SK-N-SH (cell line): ENCODE measurements around the gene ANK3. TPM values are rescaled to one million over a fixed set of nuclear protein-coding genes. Genes with fewer than 3 reads are reported as not detected.

ENCODE experiments used
- CTCF ChIA-PET: fragments of 300-600, 350-600 bp; formaldehyde crosslinking; extraction: SDS; loops from one replicate; lab custom pipeline; 2021; lab: Yijun Ruan, JAX
- POLR2A ChIA-PET: fragments of 350-600 bp; sonication (Branson Sonifier 250); formaldehyde crosslinking; extraction: SDS; loops from one replicate; lab custom pipeline; 2020; ENCODE audit warnings: antibody characterized with exemption, inconsistent platforms; lab: Yijun Ruan, JAX
- DNase-seq: peaks from one replicate; pipeline ENCODE4 v3.0.0; 2012
- H2AFZ ChIP-seq: fragments of 200-600 bp; sonication (generic); 2 replicates; pipeline ENCODE4 v1.8.1; 2016; ENCODE audit warnings: antibody characterized with exemption, mild to moderate bottlenecking, low read depth
- H3F3A ChIP-seq: fragments of 200-600 bp; sonication (generic); replicated peaks from 2 replicates; pipeline ENCODE3; 2016; ENCODE audit warnings: antibody characterized with exemption, mild to moderate bottlenecking; ENCODE audit not compliant: insufficient read depth
- H3K27ac ChIP-seq, 2 experiments: fragments of 200-500 bp in 1 of 2; fragments of 200-600 bp in 1 of 2; sonication (Bioruptor generic) in 1 of 2; sonication (generic), shearing (Covaris generic) in 1 of 2; 2 replicates each; pipeline versions ENCODE4 v1.5.1 to v1.6.1; 2014 to 2016; ENCODE audit warnings: low read depth in 2 of 2, inconsistent platforms in 1 of 2, low read length in 1 of 2, mild to moderate bottlenecking in 1 of 2, mixed read lengths in 1 of 2
- H3K27me3 ChIP-seq: fragments of 200-600 bp; sonication (generic), shearing (Covaris generic); 2 replicates; pipeline ENCODE4 v1.6.1; 2016; ENCODE audit warnings: mixed run types; ENCODE audit not compliant: insufficient read depth
- H3K36me3 ChIP-seq, 2 experiments: fragments of 200-500 bp in 1 of 2; fragments of 200-600 bp in 1 of 2; sonication (Bioruptor generic) in 1 of 2; sonication (generic) in 1 of 2; replicated peaks in 1 of 2; 2 replicates each; pipeline versions ENCODE3 to v1.5.1; 2014 to 2016; ENCODE audit warnings: low read length in 1 of 2, mild to moderate bottlenecking in 1 of 2; ENCODE audit not compliant: insufficient read depth in 2 of 2, control insufficient read depth in 1 of 2
- H3K4me1 ChIP-seq, 2 experiments: fragments of 200-500 bp in 1 of 2; fragments of 200-600 bp in 1 of 2; sonication (Bioruptor generic) in 1 of 2; sonication (generic), shearing (Covaris generic) in 1 of 2; 2 replicates each; pipeline versions ENCODE4 v1.5.1 to v1.6.1; 2014 to 2016; ENCODE audit warnings: low read depth in 1 of 2, low read length in 1 of 2, mixed run types in 1 of 2; ENCODE audit not compliant: insufficient read depth in 2 of 2, control insufficient read depth in 1 of 2
- H3K4me2 ChIP-seq: fragments of 200-600 bp; sonication (generic), shearing (Covaris generic); 2 replicates; pipeline ENCODE4 v1.6.1; 2017; ENCODE audit warnings: mixed run types
- H3K4me3 ChIP-seq, 2 experiments: fragments of 200-500 bp in 1 of 2; fragments of 200-600 bp in 1 of 2; sonication (Bioruptor generic) in 1 of 2; sonication (generic), shearing (Covaris generic) in 1 of 2; 2 replicates each; pipeline versions ENCODE4 v1.5.1 to v1.8.1; 2014 to 2016; ENCODE audit warnings: low read depth in 2 of 2, inconsistent platforms in 1 of 2, low read length in 1 of 2, mild to moderate bottlenecking in 1 of 2, mixed read lengths in 1 of 2, moderate library complexity in 1 of 2
- H3K79me2 ChIP-seq: fragments of 200-600 bp; sonication (generic); 2 replicates; pipeline ENCODE4 v1.8.1; 2017; ENCODE audit warnings: mild to moderate bottlenecking; ENCODE audit not compliant: insufficient read depth
- H3K9ac ChIP-seq: fragments of 200-600 bp; sonication (generic); 2 replicates; pipeline ENCODE4 v1.6.1; 2017; ENCODE audit warnings: mixed run types
- H3K9me2 ChIP-seq: fragments of 200-600 bp; sonication (generic); 2 replicates; pipeline ENCODE4 v1.6.1; 2017; ENCODE audit warnings: mixed run types
- H3K9me3 ChIP-seq: fragments of 200-600 bp; sonication (generic); 2 replicates; pipeline ENCODE4 v1.6.1; 2017; ENCODE audit warnings: mixed run types, mild to moderate bottlenecking, moderate library complexity
- H4K20me1 ChIP-seq: fragments of 200-600 bp; sonication (generic); 2 replicates; pipeline ENCODE4 v1.6.1; 2017; ENCODE audit warnings: mild to moderate bottlenecking, mixed run types; ENCODE audit not compliant: insufficient read depth
- CHD2 ChIP-seq: fragments of 150-350 bp; IDR thresholded peaks from 2 replicates; pipeline ENCODE4 v1.6.1; 2018; ENCODE audit warnings: low read length; ENCODE audit not compliant: partially characterized antibody
- EP300 ChIP-seq, 2 experiments: IDR thresholded peaks; 2 replicates each; pipeline versions ENCODE4 v1.4.0 to v1.6.1; 2012; ENCODE audit warnings: borderline replicate concordance in 1 of 2, low read depth in 1 of 2, low read length in 1 of 2
- FOXJ3 ChIP-seq: sonication (generic); formaldehyde crosslinking; IDR thresholded peaks from 2 replicates; pipeline ENCODE4 v1.5.1; 2020; ENCODE audit warnings: mild to moderate bottlenecking, missing genetic modification reagents
- GABPA ChIP-seq: IDR thresholded peaks from 2 replicates; pipeline ENCODE4 v1.4.0; 2012; ENCODE audit warnings: low read depth, mild to moderate bottlenecking
- GATA2 ChIP-seq: sonication (generic); formaldehyde crosslinking; IDR thresholded peaks from 2 replicates; pipeline ENCODE4 v1.5.0; 2020; ENCODE audit warnings: mild to moderate bottlenecking, missing genetic modification reagents
- JUND ChIP-seq: IDR thresholded peaks from 2 replicates; pipeline ENCODE4 v1.4.0; 2012
- POLR2AphosphoS5 ChIP-seq: IDR thresholded peaks from 2 replicates; pipeline ENCODE4 v1.6.1; 2012; ENCODE audit warnings: low read depth, low read length
- RAD21 ChIP-seq: IDR thresholded peaks from 2 replicates; pipeline ENCODE4 v1.6.1; 2012; ENCODE audit warnings: mild to moderate bottlenecking, low read length
- RFX5 ChIP-seq: IDR thresholded peaks from 2 replicates; pipeline ENCODE4 v1.6.1; 2012; ENCODE audit warnings: mild to moderate bottlenecking, improper control_type of control experiment, low read length
- RXRA ChIP-seq: IDR thresholded peaks from 2 replicates; pipeline ENCODE4 v1.4.0; 2012; ENCODE audit warnings: low read depth, mild to moderate bottlenecking, borderline replicate concordance
- SIN3A ChIP-seq: IDR thresholded peaks from 2 replicates; pipeline ENCODE4 v1.6.1; 2012; ENCODE audit warnings: low read depth, mild to moderate bottlenecking, low read length, moderate library complexity, borderline replicate concordance
- TAF1 ChIP-seq: IDR thresholded peaks from 2 replicates; pipeline ENCODE4 v1.6.1; 2012; ENCODE audit warnings: low read depth, mild to moderate bottlenecking, low read length, moderate library complexity, borderline replicate concordance
- TEAD4 ChIP-seq: IDR thresholded peaks from 2 replicates; pipeline ENCODE4 v1.4.0; 2012; ENCODE audit warnings: mild to moderate bottlenecking, borderline replicate concordance; ENCODE audit not compliant: insufficient read depth
- YY1 ChIP-seq: IDR thresholded peaks from 2 replicates; pipeline ENCODE4 v1.4.0; 2012; ENCODE audit warnings: low read depth, mild to moderate bottlenecking
- WGBS: methylation state at CpG from one replicate; pipeline ENCODE4 v1.1.6; 2017; ENCODE audit warnings: low lambda C conversion rate; 5-methylcytosine and 5-hydroxymethylcytosine counted together
- polyA plus RNA-seq, 3 experiments: library from polyadenylated mRNA; depleted of rRNA; stranded (reverse); fragments of >200 nt; gene quantifications; 2 replicates each; pipeline ENCODE4 v1.2.3, GENCODE V29; 2012
- TF ChIP-seq, protein P1 (sequence below): fragments of 150-350 bp; IDR thresholded peaks from 2 replicates; pipeline ENCODE4 v1.6.1; 2017; ENCODE audit warnings: antibody characterized with exemption, low read length, low read depth, borderline replicate concordance
- TF ChIP-seq, protein P2 (sequence below): IDR thresholded peaks from 2 replicates; pipeline ENCODE4 v1.4.0; 2012; ENCODE audit warnings: low read depth, borderline replicate concordance
- TF ChIP-seq, protein P3 (sequence below): fragments of 200-600 bp; sonication (generic); IDR thresholded peaks from 2 replicates; pipeline ENCODE4 v1.6.1; 2017; ENCODE audit warnings: antibody characterized with exemption, mild to moderate bottlenecking, moderate library complexity
- TF ChIP-seq, protein P4 (sequence below): IDR thresholded peaks from 2 replicates; pipeline ENCODE4 v1.6.1; 2012; ENCODE audit warnings: mild to moderate bottlenecking, low read depth, low read length, moderate library complexity
- TF ChIP-seq, protein P5 (sequence below): IDR thresholded peaks from 2 replicates; pipeline ENCODE4 v1.4.0; 2012; ENCODE audit warnings: low read depth

ANK3 gene
- polyA plus RNA-seq, 1 of the 3 experiments (the other 2 are of a cell fraction) = 10.0 TPM

DNA sequence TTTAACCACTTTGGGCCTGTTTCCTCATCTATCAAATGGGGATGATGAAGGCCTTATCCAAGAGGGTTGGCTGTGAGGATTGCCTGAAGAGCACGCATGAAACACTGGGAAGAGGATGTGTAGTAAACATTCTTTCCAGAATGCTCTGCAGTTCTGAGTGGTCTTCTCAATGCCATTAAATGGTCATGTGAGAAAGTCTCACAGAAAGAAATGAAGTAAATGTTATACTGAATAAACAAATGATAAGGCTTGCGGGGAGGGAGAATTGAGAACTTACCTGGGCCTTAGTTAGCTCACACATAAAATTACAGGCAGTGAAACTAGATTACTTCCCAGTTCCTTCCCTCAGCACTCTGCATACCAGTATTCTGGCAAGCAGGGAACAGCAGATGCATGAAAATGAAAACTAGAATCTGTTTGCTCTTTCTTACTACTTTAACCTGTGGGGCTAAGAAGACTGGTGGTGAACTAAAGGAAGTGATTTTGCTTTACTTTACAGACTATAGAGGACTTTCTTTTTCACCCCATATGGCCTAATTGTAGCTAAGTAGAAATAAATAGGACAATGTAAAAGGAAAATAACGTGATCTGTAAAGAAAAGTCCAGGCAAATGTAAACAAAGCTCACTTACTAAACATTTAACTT, 348.1 kb downstream of the ANK3 start:
- Histone ChIP-seq H3K4me1 (no peaks in the 10 kb centered on the region), H3K36me3 (peaks cover 0 to 5% of the 10 kb centered on the region in 2 experiments), H2AFZ (no peak overlapping the region), H3K27me3 (no peaks in the 10 kb centered on the region), H3F3A (no peaks in the 10 kb centered on the region), H3K9ac (no peak overlapping the region), H3K4me2 (no peak overlapping the region), H3K9me3 (no peaks in the 10 kb centered on the region), H3K9me2 (no peaks in the 10 kb centered on the region), H4K20me1 (no peaks in the 10 kb centered on the region), H3K79me2 (no peaks in the 10 kb centered on the region), H3K27ac (no peak overlapping the region), H3K4me3 (no peak overlapping the region)
- no peak for DNase-seq
- no peak for TF ChIP-seq RFX5
- no peak for TF ChIP-seq EP300 (IDR thresholded peaks at IDR 0.05; ENCODE audit: borderline replicate concordance in 1 of 2, low read depth in 1 of 2, low read length in 1 of 2)
- TF ChIP-seq, protein P1, sequence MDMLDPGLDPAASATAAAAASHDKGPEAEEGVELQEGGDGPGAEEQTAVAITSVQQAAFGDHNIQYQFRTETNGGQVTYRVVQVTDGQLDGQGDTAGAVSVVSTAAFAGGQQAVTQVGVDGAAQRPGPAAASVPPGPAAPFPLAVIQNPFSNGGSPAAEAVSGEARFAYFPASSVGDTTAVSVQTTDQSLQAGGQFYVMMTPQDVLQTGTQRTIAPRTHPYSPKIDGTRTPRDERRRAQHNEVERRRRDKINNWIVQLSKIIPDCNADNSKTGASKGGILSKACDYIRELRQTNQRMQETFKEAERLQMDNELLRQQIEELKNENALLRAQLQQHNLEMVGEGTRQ = no peak
- TF ChIP-seq, protein P2, sequence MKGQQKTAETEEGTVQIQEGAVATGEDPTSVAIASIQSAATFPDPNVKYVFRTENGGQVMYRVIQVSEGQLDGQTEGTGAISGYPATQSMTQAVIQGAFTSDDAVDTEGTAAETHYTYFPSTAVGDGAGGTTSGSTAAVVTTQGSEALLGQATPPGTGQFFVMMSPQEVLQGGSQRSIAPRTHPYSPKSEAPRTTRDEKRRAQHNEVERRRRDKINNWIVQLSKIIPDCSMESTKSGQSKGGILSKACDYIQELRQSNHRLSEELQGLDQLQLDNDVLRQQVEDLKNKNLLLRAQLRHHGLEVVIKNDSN = no peak
- no peak for TF ChIP-seq TAF1
- no peak for TF ChIP-seq JUND
- TF ChIP-seq, protein P3, sequence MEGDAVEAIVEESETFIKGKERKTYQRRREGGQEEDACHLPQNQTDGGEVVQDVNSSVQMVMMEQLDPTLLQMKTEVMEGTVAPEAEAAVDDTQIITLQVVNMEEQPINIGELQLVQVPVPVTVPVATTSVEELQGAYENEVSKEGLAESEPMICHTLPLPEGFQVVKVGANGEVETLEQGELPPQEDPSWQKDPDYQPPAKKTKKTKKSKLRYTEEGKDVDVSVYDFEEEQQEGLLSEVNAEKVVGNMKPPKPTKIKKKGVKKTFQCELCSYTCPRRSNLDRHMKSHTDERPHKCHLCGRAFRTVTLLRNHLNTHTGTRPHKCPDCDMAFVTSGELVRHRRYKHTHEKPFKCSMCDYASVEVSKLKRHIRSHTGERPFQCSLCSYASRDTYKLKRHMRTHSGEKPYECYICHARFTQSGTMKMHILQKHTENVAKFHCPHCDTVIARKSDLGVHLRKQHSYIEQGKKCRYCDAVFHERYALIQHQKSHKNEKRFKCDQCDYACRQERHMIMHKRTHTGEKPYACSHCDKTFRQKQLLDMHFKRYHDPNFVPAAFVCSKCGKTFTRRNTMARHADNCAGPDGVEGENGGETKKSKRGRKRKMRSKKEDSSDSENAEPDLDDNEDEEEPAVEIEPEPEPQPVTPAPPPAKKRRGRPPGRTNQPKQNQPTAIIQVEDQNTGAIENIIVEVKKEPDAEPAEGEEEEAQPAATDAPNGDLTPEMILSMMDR = no peak
- TF ChIP-seq RAD21 = no peak
- no peak for TF ChIP-seq YY1
- no peak for TF ChIP-seq POLR2AphosphoS5
- TF ChIP-seq CHD2 = no peak
- no peak for TF ChIP-seq RXRA
- no peak for TF ChIP-seq SIN3A
- TF ChIP-seq TEAD4 = no peak
- TF ChIP-seq GABPA = no peak
- no peak for TF ChIP-seq GATA2 (CRISPR knock-in tag)
- TF ChIP-seq, protein P4, sequence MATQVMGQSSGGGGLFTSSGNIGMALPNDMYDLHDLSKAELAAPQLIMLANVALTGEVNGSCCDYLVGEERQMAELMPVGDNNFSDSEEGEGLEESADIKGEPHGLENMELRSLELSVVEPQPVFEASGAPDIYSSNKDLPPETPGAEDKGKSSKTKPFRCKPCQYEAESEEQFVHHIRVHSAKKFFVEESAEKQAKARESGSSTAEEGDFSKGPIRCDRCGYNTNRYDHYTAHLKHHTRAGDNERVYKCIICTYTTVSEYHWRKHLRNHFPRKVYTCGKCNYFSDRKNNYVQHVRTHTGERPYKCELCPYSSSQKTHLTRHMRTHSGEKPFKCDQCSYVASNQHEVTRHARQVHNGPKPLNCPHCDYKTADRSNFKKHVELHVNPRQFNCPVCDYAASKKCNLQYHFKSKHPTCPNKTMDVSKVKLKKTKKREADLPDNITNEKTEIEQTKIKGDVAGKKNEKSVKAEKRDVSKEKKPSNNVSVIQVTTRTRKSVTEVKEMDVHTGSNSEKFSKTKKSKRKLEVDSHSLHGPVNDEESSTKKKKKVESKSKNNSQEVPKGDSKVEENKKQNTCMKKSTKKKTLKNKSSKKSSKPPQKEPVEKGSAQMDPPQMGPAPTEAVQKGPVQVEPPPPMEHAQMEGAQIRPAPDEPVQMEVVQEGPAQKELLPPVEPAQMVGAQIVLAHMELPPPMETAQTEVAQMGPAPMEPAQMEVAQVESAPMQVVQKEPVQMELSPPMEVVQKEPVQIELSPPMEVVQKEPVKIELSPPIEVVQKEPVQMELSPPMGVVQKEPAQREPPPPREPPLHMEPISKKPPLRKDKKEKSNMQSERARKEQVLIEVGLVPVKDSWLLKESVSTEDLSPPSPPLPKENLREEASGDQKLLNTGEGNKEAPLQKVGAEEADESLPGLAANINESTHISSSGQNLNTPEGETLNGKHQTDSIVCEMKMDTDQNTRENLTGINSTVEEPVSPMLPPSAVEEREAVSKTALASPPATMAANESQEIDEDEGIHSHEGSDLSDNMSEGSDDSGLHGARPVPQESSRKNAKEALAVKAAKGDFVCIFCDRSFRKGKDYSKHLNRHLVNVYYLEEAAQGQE = no peak
- TF ChIP-seq, protein P5, sequence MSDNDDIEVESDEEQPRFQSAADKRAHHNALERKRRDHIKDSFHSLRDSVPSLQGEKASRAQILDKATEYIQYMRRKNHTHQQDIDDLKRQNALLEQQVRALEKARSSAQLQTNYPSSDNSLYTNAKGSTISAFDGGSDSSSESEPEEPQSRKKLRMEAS = no peak
- TF ChIP-seq FOXJ3 (CRISPR knock-in tag) = no peak
- ChIA-PET CTCF (interaction anchor here (1.4 kb wide), 1 partner anchor 38 kb away, joined by 3 read pairs; no protein-coding TSS in a partner anchor), POLR2A (no interaction called here)
- WGBS = 88% methylated on average over 3 of the region's 3 CpGs
